ENCODE results near the gene RHOXF1. TPM values are rescaled to one million over a fixed set of nuclear protein-coding genes. Genes with fewer than 3 reads are reported as not detected.

The RHOXF1 gene
- total RNA-seq = not detected in 2 replicates

GRCh38 chrX:120115438-120115963 is at the start of gene RHOXF1:
RHOXF1 (minus strand) TSS chrX:120115913; CDS start chrX:120115862, 51 bp downstream.

GRCh38 chrX:120158313-120158712 is 42.6 kb upstream of the RHOXF1 start, which contains the start of gene RHOXF2:
RHOXF2 (plus strand) TSS chrX:120158613; CDS start chrX:120158751, 138 bp downstream.

GRCh38 chrX:120077590-120077989 is 38.1 kb downstream of the RHOXF1 start, which contains the start of gene RHOXF2B:
RHOXF2B (minus strand) TSS chrX:120077690; CDS start chrX:120077552, 138 bp downstream.

Other genes with a start within 250 kb of the RHOXF1 start
- gene RNF113A, start 244.2 kb downstream of the RHOXF1 start, total RNA-seq = 10.3 and 27.1 TPM in 2 replicates
- 29.1 and 63.2 TPM in 2 replicates for gene NDUFA1, start 244.1 kb downstream of the RHOXF1 start, total RNA-seq
- not detected in 2 replicates for gene AKAP14, start 220.0 kb downstream of the RHOXF1 start, total RNA-seq
- 4.0 and 6.3 TPM in 2 replicates for gene NKAP, start 172.2 kb downstream of the RHOXF1 start, total RNA-seq
- gene RHOXF2B, start 38.2 kb downstream of the RHOXF1 start, total RNA-seq = not detected in 2 replicates
- gene RHOXF2, start 42.7 kb upstream of the RHOXF1 start, total RNA-seq = not detected in 2 replicates
- gene ZBTB33, start 134.9 kb upstream of the RHOXF1 start, total RNA-seq = 7.4 and 17.0 TPM in 2 replicates
- not detected in 2 replicates for gene TMEM255A, start 195.5 kb upstream of the RHOXF1 start, total RNA-seq
- not detected in 2 replicates for gene ATP1B4, start 246.2 kb upstream of the RHOXF1 start, total RNA-seq